Nephron progenitor cell (in vitro differentiated cells): ENCODE data around the gene DDX39B.

Source experiments
- DNase-seq: peaks from one replicate; pipeline ENCODE4 v3.0.0; 2021
- H3K27ac Mint-ChIP-seq: 2 replicates; pipeline ENCODE4 v1.8.0; 2021; ENCODE audit warnings: mild to moderate bottlenecking, moderate library complexity, mixed read lengths
- H3K27me3 Mint-ChIP-seq: 2 replicates; pipeline ENCODE4 v1.8.0; 2021; ENCODE audit warnings: mild to moderate bottlenecking, low read depth, mixed read lengths; ENCODE audit not compliant: poor library complexity
- H3K36me3 Mint-ChIP-seq: 2 replicates; pipeline ENCODE4 v1.8.0; 2021; ENCODE audit warnings: low read depth, mixed read lengths
- H3K4me1 Mint-ChIP-seq: 2 replicates; pipeline ENCODE4 v1.8.0; 2021; ENCODE audit warnings: mixed read lengths
- H3K4me3 Mint-ChIP-seq: 2 replicates; pipeline ENCODE4 v1.8.0; 2021; ENCODE audit warnings: mild to moderate bottlenecking, moderate library complexity, mixed read lengths
- H3K9me3 Mint-ChIP-seq: 2 replicates; pipeline ENCODE4 v1.8.0; 2021; ENCODE audit warnings: mild to moderate bottlenecking, moderate library complexity, mixed read lengths
- TF ChIP-seq, protein P1 (sequence below): fragments of 200-600 bp; sonication (generic); IDR thresholded peaks from 2 replicates; pipeline ENCODE4 v1.5.0; 2021; ENCODE audit warnings: antibody characterized with exemption

The DDX39B gene

DNA sequence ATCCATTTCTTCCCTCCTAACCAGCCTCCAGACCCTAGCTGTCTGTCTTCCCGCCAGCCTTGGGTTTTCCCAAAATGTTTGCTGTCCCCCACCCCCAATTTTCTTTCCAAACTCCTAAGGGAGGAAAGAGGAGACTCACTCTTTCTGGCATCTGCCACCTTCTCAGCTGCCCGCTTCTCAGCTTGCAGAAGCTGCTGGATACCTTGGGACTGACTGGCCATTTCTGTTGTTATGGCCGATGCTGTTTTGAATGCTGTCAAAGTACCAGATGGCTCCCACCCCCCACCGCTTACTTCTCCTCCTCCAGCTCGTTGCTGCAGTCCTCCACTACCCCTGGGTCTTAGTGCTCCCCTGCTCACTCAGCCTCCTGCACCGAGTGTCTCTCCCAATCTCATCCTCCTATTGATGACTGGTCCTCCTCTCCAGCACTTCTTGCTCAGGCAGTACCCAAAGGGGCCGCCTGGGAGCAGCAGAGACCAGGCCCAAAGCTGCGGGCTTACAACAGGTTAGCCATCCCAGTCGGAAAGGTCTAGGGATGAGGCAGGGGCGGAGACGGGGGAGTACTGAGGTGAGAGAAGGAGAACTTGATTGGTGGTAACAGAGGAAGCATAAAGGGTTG is 4.6 kb upstream of the DDX39B start, which contains the start of gene ATP6V1G2:
Gene ATP6V1G2 (minus strand): TSS at position 270 of the 619 bp plus-strand sequence. CDS start 49 bp downstream, at position 221.
- TF ChIP-seq, protein P1, sequence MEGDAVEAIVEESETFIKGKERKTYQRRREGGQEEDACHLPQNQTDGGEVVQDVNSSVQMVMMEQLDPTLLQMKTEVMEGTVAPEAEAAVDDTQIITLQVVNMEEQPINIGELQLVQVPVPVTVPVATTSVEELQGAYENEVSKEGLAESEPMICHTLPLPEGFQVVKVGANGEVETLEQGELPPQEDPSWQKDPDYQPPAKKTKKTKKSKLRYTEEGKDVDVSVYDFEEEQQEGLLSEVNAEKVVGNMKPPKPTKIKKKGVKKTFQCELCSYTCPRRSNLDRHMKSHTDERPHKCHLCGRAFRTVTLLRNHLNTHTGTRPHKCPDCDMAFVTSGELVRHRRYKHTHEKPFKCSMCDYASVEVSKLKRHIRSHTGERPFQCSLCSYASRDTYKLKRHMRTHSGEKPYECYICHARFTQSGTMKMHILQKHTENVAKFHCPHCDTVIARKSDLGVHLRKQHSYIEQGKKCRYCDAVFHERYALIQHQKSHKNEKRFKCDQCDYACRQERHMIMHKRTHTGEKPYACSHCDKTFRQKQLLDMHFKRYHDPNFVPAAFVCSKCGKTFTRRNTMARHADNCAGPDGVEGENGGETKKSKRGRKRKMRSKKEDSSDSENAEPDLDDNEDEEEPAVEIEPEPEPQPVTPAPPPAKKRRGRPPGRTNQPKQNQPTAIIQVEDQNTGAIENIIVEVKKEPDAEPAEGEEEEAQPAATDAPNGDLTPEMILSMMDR = peak; percentile 90
- H3K9me3 Mint-ChIP-seq = no peaks in the 10 kb centered on the region
- peaks cover 3% of the 10 kb centered on the region for H3K27me3 Mint-ChIP-seq
- H3K27ac Mint-ChIP-seq = peak within 1 kb of the TSS; percentile 44
- H3K4me3 Mint-ChIP-seq = peak within 1 kb of the TSS; percentile 83
- DNase-seq = peak; percentile 92
- H3K4me1 Mint-ChIP-seq = peaks cover 58% of the 10 kb centered on the region
- H3K36me3 Mint-ChIP-seq = peaks cover 28% of the 10 kb centered on the region

DNA sequence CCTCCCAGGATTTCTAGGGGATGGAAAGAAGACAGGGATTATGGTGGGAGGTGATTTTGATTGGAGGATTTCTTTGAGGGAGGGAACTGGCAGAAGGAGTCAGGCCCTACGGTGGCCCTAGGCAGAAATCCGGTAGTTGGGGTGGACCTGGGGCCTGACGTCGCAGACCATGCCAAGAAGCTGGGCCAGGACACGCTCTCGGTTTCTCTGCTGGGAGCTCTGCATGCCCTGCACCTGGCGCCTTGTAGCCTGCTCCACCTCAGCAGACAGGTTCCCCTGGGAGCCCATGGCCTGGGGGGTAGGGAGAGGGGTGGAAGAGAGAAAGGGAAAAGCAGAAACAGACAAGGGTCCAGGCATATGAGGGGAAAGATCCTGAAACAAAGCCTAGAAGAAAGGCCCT is 3.5 kb upstream of the DDX39B start:
- peaks cover 3% of the 10 kb centered on the region for H3K27me3 Mint-ChIP-seq
- TF ChIP-seq, protein P1 = no peak
- peaks cover 68% of the 10 kb centered on the region for H3K4me1 Mint-ChIP-seq
- no peak overlapping the region for H3K27ac Mint-ChIP-seq
- H3K36me3 Mint-ChIP-seq = peaks cover 31% of the 10 kb centered on the region
- no peaks in the 10 kb centered on the region for H3K9me3 Mint-ChIP-seq
- DNase-seq = no peak
- H3K4me3 Mint-ChIP-seq = peak overlapping the region; percentile 83

GRCh38 chr6:31544676-31545075 is 2.9 kb upstream of the DDX39B start:
- TF ChIP-seq, protein P1 = no peak
- Mint-ChIP-seq H3K4me1 (peaks cover 74% of the 10 kb centered on the region), H3K27me3 (peaks cover 3% of the 10 kb centered on the region), H3K36me3 (peaks cover 32% of the 10 kb centered on the region), H3K4me3 (peak overlapping the region; percentile 83), H3K9me3 (no peaks in the 10 kb centered on the region), H3K27ac (no peak overlapping the region)
- no peak for DNase-seq

- peak overlapping the region; percentile 100 for H3K4me3 Mint-ChIP-seq
- H3K27me3 Mint-ChIP-seq = peaks cover 3% of the 10 kb centered on the region
- no peak overlapping the region for H3K27ac Mint-ChIP-seq
- peaks cover 81% of the 10 kb centered on the region for H3K4me1 Mint-ChIP-seq
- TF ChIP-seq, protein P1 = no peak
- H3K9me3 Mint-ChIP-seq = no peaks in the 10 kb centered on the region
- DNase-seq = no peak
- peaks cover 32% of the 10 kb centered on the region for H3K36me3 Mint-ChIP-seq
Measured at GRCh38 chr6:31543639-31544038, 1.8 kb upstream of the DDX39B start.

DNA sequence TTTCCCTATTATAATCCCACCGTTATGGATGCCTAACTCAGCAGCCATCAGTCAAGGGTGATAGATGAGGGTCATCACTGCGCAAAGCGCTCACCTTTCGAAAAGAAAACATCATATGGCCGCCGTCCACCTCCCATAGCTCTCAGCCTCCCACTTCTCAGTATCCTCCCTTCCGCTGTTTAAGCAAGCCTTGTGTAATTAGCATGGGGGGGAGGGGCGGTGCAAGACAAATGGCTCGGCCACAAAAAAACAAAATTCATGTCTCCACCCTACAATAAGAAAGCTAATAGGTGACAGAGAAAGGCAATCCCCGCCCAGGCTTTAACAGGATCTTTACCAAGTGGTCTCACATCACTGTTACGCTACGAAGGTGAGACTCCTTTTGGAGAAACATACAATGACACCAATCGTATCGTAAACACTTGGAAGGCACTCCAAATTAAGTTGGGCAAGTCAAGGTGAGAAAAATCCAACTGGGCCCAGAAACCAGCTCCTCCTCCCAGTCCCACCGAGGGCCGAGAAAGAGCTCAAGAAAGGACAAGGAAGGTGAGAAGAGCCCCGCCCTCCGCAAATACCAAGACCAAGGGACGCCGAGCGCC is 645 bp downstream of the DDX39B start:
- DNase-seq = peak; percentile 45
- Mint-ChIP-seq H3K27ac (peak overlapping the region; percentile 100), H3K36me3 (peaks cover 47% of the 10 kb centered on the region), H3K9me3 (no peaks in the 10 kb centered on the region), H3K27me3 (peaks cover 2% of the 10 kb centered on the region), H3K4me3 (peak overlapping the region; percentile 100), H3K4me1 (peaks cover 75% of the 10 kb centered on the region)
- TF ChIP-seq, protein P1 = no peak

DNA sequence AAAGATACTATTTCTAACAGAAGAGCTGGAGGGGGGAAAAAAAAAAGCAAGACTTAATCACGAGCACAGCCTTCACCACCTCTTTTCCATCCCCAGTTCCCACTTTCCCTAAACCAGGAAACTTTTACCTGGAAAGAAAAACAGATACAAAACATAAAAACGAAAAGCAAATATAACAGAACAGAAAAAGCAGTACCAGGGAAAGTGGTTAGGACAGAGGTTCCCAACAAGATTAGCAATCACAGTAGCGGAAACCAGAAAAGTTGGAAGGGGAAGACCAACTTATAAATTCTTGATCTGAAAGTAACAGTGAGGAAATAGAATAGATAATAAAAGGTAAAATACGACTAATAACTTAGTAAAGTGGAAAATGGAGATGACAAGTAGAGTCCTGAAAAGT is 1.2 kb downstream of the DDX39B start:
- TF ChIP-seq, protein P1 = no peak
- Mint-ChIP-seq H3K4me1 (peaks cover 75% of the 10 kb centered on the region), H3K27ac (peak overlapping the region; percentile 100), H3K36me3 (peaks cover 52% of the 10 kb centered on the region), H3K27me3 (no peaks in the 10 kb centered on the region), H3K4me3 (peak overlapping the region; percentile 100), H3K9me3 (no peaks in the 10 kb centered on the region)
- DNase-seq = no peak
